ENCODE results near the gene HYAL3. TPM values are rescaled to one million over a fixed set of nuclear protein-coding genes. Genes with fewer than 3 reads are reported as not detected.

HYAL3 gene
- polyA plus RNA-seq, 3 donors = 3.4 to 5.8 (median 4.9) TPM

GRCh38 chr3:50323614-50324199 lies 24.5 kb upstream of the HYAL3 start:
- no peak for TF ChIP-seq CTCF (IDR thresholded peaks at IDR 0.05)

GRCh38 chr3:50323092-50323600 lies 23.9 kb upstream of the HYAL3 start:
- Histone ChIP-seq H3K79me2 (ENCODE audit: insufficient read depth, low read length) (peaks cover 42% of the 10 kb centered on the region), H3K4me1 (ENCODE audit: control insufficient read depth in 1 of 2, insufficient read depth in 2 of 2, low read length in 2 of 2) (peaks cover 82 to 92% of the 10 kb centered on the region in 2 donors), H3K9me3 (replicated peaks in 1 of 2; ENCODE audit: control insufficient read depth in 1 of 2, insufficient read depth in 1 of 2, low read length in 2 of 2) (no peaks in the 10 kb centered on the region), H3K9ac (ENCODE audit: insufficient read depth, low read length, poor library complexity, severe bottlenecking) (peak overlapping the region; percentile 38), H3K4me2 (replicated peaks; ENCODE audit: extremely low read depth, low read length, poor library complexity, severe bottlenecking) (peak overlapping the region; percentile 87), H3K27me3 (ENCODE audit: control insufficient read depth in 2 of 2, insufficient read depth in 2 of 2, low read length in 2 of 2) (no peaks in the 10 kb centered on the region), H3K36me3 (replicated peaks in 1 of 2; ENCODE audit: control insufficient read depth in 1 of 2, insufficient read depth in 2 of 2, low read length in 2 of 2) (peaks cover 0 to 14% of the 10 kb centered on the region in 2 donors), H3K4me3 (replicated peaks in 1 of 3; ENCODE audit: low read depth in 2 of 3, low read length in 3 of 3) (peak overlapping the region in 1 of 3 experiments; percentile 90), H4K20me1 (ENCODE audit: insufficient read depth, low read length) (peaks cover 14% of the 10 kb centered on the region), H3K27ac (ENCODE audit: low read depth in 1 of 2, low read length in 2 of 2) (peak overlapping the region; percentile 77 to 97), H2AFZ (ENCODE audit: insufficient read depth, low read depth, low read length, poor library complexity, severe bottlenecking) (no peak overlapping the region)
- Mint-ChIP-seq H3K36me3 (peaks cover 9 to 33% of the 10 kb centered on the region in 2 donors), H3K9me3 (no peaks in the 10 kb centered on the region), H3K4me3 (peak overlapping the region; percentile 43 to 73), H3K4me1 (peaks cover 81% of the 10 kb centered on the region), H3K27me3 (ENCODE audit: low read depth in 3 of 3) (peaks cover 0 to 4% (median 2%) of the 10 kb centered on the region in 3 donors), H3K27ac (peak overlapping the region; percentile 84 to 99 (median 89))
- TF ChIP-seq CTCF (IDR thresholded peaks at IDR 0.05) = no peak
- intact Hi-C loops (cut with micrococcal nuclease) = no loop called here
- 24% methylated on average over 4 of the region's 4 CpGs for WGBS (ENCODE audit: insufficient coverage)
- DNase-seq = peak; percentile 47 to 73 (median 60)

More at GRCh38 chr3:50323614-50324199, 24.5 kb upstream of the HYAL3 start:
- Histone ChIP-seq H3K79me2 (ENCODE audit: insufficient read depth, low read length) (peaks cover 37% of the 10 kb centered on the region), H3K27me3 (ENCODE audit: control insufficient read depth in 2 of 2, insufficient read depth in 2 of 2, low read length in 2 of 2) (no peaks in the 10 kb centered on the region), H4K20me1 (ENCODE audit: insufficient read depth, low read length) (peaks cover 17% of the 10 kb centered on the region), H3K9ac (ENCODE audit: insufficient read depth, low read length, poor library complexity, severe bottlenecking) (no peak overlapping the region), H3K4me1 (ENCODE audit: control insufficient read depth in 1 of 2, insufficient read depth in 2 of 2, low read length in 2 of 2) (peaks cover 82 to 92% of the 10 kb centered on the region in 2 donors), H3K9me3 (replicated peaks in 1 of 2; ENCODE audit: control insufficient read depth in 1 of 2, insufficient read depth in 1 of 2, low read length in 2 of 2) (no peaks in the 10 kb centered on the region), H3K36me3 (replicated peaks in 1 of 2; ENCODE audit: control insufficient read depth in 1 of 2, insufficient read depth in 2 of 2, low read length in 2 of 2) (peaks cover 0 to 14% of the 10 kb centered on the region in 2 donors), H3K4me2 (replicated peaks; ENCODE audit: extremely low read depth, low read length, poor library complexity, severe bottlenecking) (peak overlapping the region; percentile 87), H2AFZ (ENCODE audit: insufficient read depth, low read depth, low read length, poor library complexity, severe bottlenecking) (no peak overlapping the region), H3K4me3 (replicated peaks in 1 of 3; ENCODE audit: low read depth in 2 of 3, low read length in 3 of 3) (peak overlapping the region in 1 of 3 experiments; percentile 90), H3K27ac (ENCODE audit: low read depth in 1 of 2, low read length in 2 of 2) (peak overlapping the region; percentile 77 to 97)
- Mint-ChIP-seq H3K27me3 (ENCODE audit: low read depth in 3 of 3) (peaks cover 0 to 4% (median 2%) of the 10 kb centered on the region in 3 donors), H3K4me3 (peak overlapping the region in 1 of 2 donors; percentile 75), H3K9me3 (no peaks in the 10 kb centered on the region), H3K27ac (peak overlapping the region; percentile 84 to 99 (median 89)), H3K4me1 (peaks cover 81% of the 10 kb centered on the region), H3K36me3 (peaks cover 9 to 33% of the 10 kb centered on the region in 2 donors)
- intact Hi-C loops (cut with micrococcal nuclease) = loop anchor here in 1 of 2 donors (2.0 kb wide), 1 partner anchor 31 kb away; the partner anchor contains the start of gene IFRD2
- DNase-seq = peak; percentile 29 to 61 (median 59)
- WGBS (ENCODE audit: insufficient coverage) = 4% methylated on average over 2 of the region's 5 CpGs

Data from CD14-positive monocyte (primary cell).